Measurements from ENCODE around the gene GOLGB1.

DNA sequence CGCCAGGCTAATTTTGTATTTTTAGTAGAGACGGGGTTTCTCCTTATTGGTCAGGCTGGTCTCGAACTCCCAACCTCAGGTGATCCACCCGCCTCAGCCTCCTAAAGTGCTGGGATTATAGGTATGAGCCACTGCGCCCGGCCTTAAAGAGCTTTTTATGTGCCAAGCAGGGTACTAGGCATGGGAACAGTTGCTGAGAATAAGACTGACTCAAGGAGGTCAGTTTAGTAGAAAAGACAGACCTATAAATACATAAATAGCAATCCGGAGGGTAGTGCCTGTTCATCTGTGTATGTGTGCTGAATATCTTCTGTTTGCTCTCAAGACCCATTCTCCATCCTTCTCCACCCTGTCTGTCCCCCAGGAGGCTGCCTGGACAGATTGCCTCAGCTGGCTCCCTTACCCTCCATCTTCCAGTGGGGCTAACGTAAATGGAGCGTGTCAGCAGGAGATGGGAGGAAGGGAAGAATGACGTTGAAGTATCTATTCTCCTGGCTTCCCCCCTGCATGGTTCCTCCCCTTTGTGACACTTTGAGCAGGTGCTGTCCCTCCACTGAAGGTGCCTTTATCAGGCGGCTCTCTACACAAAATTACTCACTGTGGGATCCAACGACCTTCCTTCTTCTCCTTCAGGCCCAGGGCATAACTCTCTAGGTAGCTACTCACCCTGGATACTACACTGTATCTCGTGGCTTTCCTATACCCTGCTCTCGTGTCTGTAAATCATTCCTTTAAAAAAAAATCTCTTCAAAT lies 125.2 kb downstream of the GOLGB1 start:
- TF ChIP-seq POLR2A (IDR thresholded peaks at IDR 0.05; ENCODE audit: low read depth, low read length) (no peak), SPI1 (IDR thresholded peaks at IDR 0.05; ENCODE audit: low read depth, low read length) (no peak), PAX5 (IDR thresholded peaks at IDR 0.05; ENCODE audit: insufficient read depth, low read length, severe bottlenecking) (no peak), POLR2AphosphoS5 (IDR thresholded peaks at IDR 0.05; ENCODE audit: low read depth, low read length) (no peak), TAF1 (IDR thresholded peaks at IDR 0.05; ENCODE audit: low read depth, low read length) (no peak), POU2F2 (IDR thresholded peaks at IDR 0.05; ENCODE audit: low read depth, low read length) (no peak)
